HG03378 (cell line): ENCODE measurements around the gene CYP2D6.
"Not testable (repeated sequence)": the region's sequence is repeated elsewhere in the genome, so short reads cannot be mapped to it uniquely, and the experiment has no call there.

Experiments
- ATAC-seq: cut with Tn5 transposase; IDR thresholded peaks from one replicate; pipeline ENCODE4 v1.9.1; 2021; ENCODE audit warnings: mild to moderate bottlenecking, moderate library complexity; ENCODE audit not compliant: unreplicated experiment

The CYP2D6 gene

DNA sequence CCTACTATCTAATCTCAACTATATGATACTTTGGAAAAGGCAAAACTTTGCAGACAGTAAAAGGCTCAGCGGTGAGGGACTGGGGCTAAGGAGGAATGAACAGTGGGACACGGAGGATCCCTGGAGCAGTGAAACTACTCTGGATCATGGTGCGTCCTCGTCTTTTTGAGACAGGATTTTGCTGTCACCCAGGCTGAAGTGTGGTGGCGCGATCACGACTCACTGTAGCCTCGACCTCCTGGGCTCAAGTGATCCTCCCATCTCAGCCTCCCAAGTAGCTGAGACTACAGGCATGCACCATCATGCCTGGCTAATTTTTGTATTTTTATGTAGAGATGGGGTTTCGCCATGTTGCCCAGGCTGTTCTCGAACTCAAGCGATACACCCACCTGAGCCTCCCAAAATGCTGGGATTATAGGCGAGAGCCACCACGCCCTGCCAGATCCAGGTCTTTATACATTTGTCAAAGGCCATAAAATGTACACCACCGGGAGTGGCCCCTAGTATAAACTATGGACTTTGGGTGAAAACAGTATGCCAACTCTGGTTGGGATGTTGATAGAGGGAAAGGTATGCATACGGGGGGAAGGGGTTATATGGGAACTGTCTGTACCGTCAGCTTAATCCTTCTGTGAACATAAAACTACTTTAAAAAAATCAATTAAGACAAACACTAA, 28.0 kb upstream of the CYP2D6 start:
- no peak for ATAC-seq

DNA sequence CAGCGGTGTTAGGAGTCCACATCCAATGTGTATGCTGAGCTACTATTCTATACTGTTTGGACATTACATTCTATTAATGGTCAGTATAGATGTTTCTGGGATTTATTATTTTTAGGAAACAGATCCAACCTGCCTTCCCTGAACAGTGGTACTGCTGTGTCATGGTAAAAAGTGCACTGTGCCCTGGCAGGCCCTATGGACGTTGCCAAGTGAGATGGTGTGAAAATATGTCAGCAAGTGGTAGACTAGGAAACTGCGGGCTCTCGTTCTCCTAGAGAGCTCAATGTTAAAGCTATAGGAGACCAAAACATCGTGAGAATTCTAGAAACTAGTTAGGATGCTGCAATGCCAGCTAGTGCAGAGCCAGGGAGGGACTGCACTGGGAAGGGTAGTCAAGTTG, 26.0 kb upstream of the CYP2D6 start:
- no peak for ATAC-seq

DNA sequence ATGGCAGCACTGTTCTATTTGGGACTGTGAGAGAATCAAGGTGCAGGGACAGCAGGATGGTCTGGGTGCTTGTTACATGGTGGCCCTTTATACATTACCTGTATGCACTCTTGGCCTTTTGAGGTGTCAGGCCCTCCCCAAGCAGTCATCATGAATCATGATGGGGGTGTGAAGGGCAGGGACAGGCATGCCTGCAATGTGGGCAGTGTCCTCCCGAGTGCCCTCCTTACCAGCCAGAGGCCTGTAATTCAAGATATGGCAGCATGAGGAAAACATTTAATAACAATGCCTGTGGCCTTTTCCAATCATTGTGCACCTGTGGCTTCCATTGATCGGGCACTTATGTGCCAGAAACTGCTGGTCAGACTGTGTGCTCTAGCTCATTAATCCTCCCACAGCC, 25.5 kb upstream of the CYP2D6 start:
- ATAC-seq, result no peak

DNA sequence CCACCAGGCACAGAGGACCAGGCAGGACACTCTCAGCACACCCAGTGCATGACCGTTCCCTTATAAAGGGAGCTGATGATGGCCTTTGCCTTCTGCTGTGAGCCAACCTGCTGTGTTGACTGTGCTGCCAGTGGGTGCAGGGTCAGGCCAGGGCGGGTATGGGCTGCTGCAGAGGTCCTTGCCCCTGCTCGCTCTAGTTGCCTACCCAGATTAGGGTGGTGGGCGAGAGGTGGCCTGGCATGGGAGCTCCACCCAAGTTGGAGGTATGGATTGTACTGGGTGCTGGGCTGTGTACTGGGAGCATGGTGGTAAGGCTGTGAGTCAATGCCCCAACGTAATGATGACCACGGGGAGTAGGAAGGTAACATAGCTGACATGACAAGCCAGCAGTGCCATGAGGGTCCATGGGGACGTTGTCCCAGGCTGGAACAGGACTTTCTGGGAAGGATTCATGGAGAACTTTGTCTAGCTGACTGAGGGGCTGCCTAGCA, 24.5 kb upstream of the CYP2D6 start:
- ATAC-seq, result no peak

DNA sequence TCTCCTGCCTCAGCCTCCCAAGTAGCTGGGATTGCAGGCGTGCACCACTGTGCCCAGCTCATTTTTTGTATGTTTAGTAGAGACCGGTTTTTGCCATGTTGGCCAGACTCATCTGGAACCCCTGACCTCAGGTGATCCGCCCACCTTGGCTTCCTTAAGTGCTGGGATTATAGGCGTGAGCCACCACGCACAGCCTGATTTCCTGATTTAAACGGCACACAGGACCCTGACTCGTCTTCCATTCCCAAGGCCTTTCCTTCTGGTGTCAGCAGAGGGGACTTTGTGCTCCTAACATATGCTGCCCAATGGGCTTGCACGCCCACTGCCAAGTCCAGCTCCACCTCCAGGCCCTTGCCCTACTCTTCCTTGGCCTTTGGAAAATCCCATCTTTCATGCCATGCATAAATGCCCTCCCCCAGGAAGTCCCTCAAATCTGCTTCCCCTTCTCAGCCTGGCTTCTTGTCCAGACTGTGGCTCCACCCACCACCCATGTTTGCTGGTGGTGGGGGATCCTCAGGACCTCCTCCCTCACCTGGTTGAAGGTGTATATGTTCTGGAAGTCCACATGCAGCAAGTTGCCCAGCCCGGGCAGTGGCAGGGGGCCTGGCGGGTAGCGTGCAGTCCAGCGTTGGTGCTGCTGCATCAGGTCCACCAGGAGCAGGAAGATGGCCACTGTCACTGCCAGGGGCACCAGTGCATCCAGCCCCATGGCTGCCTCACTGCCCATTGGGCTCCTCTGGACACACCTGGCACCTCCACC, 23.9 kb upstream of the CYP2D6 start:
- ATAC-seq, result no peak

DNA sequence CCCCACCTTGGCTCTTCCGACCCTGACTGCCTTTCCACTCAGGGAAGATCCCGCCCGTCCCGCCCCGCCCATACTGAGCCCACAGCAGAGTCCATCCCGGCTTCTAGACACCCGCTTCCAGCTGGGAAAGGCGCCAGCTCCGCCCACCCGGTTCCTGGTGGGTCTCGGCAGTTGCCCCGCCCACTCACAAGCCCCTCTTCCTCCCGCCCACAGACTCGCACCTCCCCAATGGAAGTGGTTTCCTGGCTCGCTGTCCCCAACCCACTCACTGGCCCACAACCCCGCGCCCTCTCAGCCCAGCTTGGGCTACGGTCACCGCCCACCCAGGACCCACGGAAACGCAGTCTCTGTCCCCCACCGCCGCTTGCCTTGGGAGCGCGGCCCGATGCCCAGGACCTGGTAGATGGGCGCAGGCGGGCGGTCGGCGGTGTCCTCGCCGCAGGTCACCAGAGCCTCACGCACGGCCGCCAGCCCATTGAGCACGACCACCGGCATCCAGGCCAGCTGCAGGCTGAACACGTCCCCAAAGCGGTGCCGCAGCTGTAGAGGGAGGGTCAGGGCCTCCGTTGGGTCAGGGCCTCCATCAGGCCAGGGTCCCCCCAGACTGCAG, 22.2 kb upstream of the CYP2D6 start:
- no peak for ATAC-seq

DNA sequence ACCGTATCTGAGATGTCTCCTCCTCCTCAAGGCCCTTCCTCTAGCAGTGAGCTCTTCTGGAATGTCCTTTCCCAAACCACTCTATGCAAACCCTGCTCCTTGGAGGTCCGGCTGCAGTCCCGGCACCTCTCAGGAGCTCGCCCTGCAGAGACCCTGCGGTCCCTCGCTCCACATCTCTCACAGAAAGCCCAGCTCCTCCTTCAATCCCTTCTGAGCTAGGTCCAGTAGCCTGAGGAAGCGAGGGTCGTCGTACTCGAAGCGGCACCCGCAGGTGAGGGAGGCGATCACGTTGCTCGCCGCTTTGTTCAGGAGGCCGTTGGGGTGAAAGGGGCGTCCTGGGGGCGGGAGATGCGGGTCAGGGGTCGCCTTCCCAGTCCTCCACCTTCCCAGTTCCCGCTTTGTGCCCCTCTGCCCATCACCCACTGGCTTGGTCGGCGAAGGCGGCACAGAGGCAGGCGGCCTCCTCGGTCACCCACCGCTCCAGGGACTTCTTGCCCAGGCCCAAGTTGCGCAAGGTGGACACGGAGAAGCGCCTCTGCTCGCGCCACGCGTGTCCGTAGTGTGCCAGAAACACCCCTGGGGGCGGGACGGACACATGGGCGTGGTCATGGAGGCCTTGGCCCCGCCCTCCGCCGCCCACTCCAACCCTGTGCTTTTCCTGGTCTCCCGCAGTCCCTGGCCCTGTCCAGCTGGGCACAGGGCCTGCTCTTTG, 21.5 kb upstream of the CYP2D6 start:
- no peak for ATAC-seq

DNA sequence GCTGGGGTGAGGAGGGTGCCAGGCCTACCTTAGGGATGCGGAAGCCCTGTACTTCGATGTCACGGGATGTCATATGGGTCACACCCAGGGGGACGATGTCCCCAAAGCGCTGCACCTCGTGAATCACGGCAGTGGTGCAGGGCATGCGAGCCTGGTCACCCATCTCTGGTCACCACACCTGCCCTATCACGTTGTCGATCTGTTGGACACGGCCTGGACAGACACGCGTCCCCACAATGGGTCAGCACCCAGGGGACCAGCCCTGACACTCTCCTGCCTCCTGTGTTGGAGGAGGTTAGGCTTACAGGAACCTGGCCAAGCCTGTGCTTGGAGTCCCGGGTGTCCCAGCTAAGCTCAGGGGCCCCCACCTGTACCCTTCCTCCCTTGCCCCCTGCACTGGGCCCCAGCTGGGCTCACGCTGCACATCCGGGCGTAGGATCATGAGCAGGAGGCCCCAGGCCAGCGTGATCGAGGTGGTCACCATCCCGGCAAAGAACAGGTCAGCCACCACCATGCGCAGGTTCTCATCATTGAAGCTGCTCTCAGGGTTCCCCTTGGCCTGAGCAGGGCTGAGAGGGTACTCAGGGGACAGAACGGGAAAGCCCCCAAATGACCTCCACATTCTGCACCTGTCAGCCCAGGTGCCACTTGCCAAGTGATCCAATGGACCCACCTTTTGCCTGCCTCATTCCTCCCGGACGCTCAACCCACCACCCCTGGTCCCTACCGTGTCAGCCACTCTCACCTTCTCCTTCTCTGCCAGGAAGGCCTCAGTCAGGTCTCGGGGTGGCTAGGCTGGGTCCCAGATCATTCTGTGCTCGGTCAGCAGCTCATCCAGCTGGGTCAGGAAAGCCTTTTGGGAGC, 20.3 kb upstream of the CYP2D6 start:
- ATAC-seq, result no peak

DNA sequence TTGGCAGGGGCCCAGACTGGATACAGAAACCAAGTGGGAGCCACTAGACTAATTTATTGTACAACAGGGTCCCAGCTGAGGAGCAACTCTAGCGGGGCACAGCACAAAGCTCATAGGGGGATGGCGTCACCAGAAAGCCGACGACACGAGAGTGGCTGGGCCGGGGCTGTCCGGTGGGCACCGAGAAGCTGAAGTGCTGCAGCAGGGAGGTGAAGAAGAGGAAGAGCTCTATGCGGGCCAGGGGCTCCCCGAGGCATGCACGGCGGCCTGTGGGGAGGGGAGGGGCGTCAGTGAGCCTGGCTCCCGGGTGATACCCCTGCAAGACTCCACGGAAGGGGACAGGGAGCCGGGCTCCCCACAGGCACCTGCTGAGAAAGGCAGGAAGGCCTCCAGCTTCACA, 19.2 kb upstream of the CYP2D6 start:
- ATAC-seq, result not testable (repeated sequence)

DNA sequence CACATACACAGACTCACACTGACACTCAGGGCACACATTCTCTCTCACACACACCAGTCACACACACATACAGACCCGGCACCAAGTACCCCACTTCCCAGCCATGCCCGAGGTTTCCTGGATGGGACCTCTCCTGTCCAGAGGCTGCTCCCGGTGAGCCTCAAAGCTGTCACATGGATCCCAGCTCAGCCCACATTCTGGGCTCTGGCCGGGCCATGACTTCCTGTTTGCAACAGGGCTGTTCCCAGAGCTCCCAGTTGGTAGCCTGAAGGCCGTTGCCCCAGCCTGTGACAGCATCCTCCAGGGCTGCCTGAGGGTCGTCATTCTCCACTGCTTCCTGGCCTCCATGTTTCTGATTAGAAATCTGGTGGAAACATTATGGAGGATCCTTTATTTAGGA, 14.6 kb upstream of the CYP2D6 start:
- ATAC-seq, result no peak

DNA sequence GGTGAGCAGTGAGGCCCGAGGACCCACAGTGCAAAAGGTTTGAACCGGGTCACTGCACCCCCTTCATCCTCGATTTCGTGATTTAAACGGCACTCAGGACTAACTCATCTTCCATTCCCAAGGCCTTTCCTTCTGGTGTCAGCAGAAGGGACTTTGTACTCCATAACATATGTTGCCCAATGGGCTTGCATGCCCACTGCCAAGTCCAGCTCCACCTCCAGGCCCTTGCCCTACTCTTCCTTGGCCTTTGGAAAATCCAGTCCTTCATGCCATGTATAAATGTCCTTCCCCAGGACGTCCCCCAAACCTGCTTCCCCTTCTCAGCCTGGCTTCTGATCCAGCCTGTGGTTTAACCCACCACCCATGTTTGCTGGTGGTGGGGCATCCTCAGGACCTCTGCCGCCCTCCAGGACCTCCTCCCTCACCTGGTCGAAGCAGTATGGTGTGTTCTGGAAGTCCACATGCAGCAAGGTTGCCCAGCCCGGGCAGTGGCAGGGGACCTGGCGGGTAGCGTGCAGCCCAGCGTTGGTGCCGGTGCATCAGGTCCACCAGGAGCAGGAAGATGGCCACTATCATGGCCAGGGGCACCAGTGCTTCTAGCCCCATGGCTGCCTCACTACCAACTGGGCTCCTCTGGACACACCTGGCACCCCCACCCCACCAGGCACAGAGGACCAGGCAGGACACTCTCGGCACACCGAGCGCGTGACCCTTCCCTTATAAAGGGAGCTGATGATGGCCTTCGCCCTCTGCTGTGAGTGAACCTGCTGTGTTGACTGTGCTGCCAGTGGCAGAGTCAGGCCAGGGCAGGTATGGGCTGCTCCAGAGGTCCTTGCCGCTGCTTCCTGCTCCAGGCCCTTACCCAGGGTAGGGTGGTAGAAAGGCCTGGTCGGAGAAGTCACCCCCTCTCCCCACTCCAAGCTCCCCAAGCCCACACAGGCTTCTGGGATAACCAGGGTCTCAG, 13.5 kb upstream of the CYP2D6 start:
- not testable (repeated sequence) for ATAC-seq

DNA sequence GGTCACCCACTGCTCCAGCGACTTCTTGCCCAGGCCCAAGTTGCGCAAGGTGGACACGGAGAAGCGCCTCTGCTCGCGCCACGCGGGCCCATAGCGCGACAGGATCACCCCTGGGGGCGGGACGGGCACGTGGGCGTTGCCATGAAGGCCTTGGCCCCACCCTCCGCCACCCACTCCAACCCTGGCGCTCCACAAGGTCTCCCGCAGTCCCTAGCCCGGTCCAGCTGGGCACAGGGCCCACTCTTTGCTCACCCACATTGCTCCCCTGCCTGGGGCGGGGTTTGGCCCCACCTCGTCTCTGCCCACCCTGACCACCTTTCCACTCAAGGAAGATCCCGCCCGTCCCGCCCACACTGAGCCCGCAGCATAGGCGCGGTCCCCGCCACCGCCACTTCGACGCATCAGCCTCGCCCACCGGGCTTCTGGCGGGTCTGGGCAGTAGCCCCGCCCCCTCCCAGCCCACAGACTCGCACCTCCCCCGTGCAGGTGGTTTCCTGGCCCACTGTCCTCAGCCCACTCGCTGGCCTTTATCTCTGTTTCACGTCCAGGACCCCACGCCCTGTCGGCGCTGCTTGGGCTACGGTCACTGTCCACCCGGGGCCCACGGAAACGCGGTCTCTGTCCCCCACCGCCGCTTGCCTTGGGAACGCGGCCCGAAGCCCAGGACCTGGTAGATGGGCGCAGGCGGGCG, 12.3 kb upstream of the CYP2D6 start:
- ATAC-seq, result no peak

DNA sequence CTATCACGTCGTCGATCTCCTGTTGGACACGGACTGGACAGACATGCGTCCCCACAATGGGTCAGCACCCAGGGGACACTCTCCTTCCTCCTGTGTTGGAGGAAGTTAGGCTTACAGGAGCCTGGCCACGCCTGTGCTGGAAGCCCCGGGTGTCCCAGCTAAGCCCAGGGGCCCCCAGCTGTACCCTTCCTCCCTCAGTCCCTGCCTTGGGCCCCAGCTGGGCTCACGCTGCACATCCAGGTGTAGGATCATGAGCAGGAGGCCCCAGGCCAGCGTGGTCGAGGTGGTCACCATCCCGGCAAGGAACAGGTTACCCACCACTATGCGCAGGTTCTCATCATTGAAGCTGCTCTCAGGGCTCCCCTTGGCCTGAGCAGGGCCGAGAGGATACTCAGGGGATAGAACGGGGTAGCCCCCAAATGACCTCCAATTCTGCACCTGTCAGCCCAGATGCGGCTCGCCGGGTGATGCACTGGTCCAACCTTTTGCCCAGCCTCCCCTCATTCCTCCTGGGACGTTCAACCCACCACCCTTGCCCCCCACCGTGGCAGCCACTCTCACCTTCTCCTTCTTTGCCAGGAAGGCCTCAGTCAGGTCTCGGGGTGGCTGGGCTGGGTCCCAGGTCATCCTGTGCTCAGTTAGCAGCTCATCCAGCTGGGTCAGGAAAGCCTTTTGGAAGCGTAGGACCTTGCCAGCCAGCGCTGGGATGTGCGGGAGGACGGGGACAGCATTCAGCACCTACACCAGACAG, 10.9 kb upstream of the CYP2D6 start:
- ATAC-seq, result not testable (repeated sequence)

DNA sequence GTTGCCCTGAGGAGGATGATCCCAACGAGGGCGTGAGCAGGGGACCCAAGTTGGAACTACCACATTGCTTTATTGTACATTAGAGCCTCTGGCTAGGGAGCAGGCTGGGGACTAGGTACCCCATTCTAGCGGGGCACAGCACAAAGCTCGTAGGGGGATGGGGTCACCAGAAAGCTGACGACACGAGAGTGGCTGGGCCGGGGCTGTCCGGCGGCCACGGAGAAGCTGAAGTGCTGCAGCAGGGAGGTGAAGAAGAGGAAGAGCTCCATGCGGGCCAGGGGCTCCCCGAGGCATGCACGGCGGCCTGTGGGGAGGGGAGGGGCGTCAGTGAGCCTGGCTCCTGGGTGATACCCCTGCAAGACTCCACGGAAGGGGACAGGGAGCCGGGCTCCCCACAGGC, 9.5 kb upstream of the CYP2D6 start:
- not testable (repeated sequence) for ATAC-seq

DNA sequence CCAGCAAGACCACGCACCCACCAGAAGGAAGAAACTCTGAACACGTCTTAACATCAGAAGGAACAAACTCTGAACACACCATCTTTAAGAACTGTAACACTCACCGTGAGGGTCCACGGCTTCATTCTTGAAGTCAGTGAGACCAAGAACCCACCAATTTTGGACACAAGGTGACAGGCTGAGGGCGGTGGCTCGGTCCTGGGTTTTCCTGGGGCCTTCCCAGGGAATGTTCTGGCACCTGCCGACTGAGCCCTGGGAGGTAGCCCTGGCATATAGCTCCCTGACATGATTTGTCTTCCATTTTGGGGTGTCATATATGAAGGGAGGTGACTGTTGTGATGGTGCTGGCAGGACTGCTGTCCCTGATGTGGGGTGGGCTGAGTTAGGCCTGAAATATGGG, 8.9 kb upstream of the CYP2D6 start:
- not testable (repeated sequence) for ATAC-seq

DNA sequence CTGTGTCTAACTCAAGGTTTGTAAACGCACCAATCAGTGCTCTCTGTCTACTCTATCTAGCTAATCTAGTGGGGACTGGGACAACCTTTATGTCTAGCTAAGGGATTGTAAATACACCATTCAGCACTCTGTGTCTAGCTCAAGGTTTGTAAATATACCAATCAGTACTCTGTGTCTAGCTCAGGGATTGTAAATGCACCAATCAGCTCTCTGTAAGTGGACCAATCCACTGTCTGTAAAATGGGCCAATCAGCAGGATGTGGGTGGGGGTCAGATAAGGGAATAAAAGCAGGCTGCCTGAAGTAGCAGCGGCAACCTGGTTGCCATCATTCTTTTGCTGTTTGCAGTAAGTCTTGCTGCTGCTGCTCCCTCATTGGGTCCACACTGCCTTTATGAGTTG, 8.4 kb upstream of the CYP2D6 start:
- no peak for ATAC-seq

DNA sequence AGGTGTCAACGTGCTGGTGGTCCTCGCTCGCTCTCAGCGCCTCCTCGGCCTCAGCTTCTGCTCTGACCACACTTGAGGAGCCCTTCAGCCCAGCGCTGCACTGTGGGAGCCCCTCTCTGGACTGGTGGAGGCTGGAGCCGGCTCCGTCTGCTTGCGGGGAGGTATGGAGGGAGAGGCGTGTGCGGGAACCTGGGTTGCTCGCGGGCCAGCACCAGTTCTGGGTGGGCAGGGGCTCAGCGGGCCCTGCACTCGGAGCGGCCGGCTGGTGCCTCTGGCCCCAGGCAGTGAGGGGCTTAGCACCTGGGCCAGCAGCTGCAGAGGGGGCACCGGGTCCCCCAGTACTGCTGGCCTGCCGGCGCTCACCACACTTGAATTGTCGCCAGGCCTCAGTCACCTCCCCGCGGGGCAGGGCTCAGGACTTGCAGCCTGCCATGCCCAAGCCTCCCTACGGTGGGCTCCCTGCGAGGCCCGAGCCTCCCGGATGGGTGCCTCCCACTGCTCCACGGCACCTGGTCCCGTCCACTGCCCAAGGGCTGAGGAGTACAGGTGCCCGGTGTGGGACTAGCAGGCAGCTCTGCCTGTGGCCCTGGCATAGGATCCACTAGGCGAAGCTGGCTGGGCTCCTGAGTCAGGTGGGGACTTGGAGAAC, 7.6 kb upstream of the CYP2D6 start:
- ATAC-seq, result no peak
